ENCODE results near the gene PROSER2. TPM values are rescaled to one million over a fixed set of nuclear protein-coding genes. Genes with fewer than 3 reads are reported as not detected.

The PROSER2 gene, protein sequence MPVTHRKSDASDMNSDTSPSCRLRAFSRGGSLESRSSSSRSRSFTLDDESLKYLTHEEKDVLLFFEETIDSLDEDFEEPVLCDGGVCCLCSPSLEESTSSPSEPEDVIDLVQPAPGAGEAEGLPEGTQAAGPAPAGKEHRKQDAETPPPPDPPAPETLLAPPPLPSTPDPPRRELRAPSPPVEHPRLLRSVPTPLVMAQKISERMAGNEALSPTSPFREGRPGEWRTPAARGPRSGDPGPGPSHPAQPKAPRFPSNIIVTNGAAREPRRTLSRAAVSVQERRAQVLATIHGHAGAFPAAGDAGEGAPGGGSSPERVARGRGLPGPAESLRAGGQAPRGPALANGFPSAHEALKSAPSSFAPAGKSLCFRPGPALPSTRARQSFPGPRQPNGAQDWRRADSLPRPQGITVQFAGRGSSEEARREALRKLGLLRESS
- polyA plus RNA-seq (ENCODE audit: low read depth in 6 of 6) = under 1 TPM in 2 of 6 donors, not detected in 4; 0.31 to 0.59 TPM

DNA sequence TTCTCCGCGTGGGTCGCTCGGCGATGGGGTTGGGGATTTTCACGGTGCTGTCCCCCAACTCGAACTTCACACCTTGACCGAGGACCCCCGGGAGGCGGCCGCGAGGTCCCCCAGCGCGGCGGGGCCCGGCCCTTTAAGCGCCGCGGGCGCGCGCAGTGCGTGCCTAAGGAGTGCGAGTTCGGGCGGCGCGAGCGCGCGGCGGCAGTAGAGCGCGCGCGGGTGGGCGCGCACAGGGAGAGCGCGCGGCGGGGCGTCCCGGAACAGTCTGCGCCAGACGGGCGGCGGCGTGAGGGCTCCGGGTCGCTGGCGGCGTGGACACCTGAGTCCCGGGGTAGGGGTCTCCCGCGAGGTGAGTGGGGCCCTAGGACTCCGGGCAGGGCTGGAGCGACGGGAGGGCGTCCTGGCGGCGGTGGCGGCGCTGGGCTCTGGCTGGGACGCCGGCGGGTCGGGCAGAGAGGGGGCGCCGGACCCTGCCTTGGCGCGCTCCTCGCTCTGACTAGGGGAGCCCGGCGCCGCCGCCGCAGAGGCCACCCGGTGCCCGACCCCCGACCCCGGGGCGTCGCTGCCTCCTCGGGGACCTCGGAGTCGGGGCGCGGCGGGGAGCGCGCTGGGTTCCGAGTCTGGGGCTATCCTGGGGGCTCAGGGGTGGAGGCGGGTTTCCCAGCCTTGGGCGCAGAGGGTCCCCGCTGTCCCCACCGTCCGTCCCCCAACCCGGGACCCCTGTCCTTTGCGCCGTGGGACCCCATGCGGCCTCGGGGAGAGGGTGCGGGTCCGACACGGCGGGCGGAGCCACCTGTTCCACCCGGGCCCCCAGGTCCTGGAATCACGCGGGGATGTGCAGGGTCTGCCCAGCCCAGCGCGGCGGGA lies at the start of gene PROSER2:
Gene PROSER2, plus strand, starts transcription at position 235 of the 867 bp plus-strand sequence. CDS start 28,722 bp downstream, outside the sequence.
- H3K9me3 Mint-ChIP-seq = peaks cover 0 to 1% (median 0%) of the 10 kb centered on the region in 7 donors
- H3K27me3 Mint-ChIP-seq = peaks cover 48 to 54% (median 48%) of the 10 kb centered on the region in 3 donors
- H3K36me3 Mint-ChIP-seq = no peaks in the 10 kb centered on the region
- DNase-seq (peak; percentile 6), ATAC-seq (ENCODE audit: low read depth in 2 of 2) (peak; percentile 60 to 75)
- no peak within 1 kb of the TSS for H3K27ac Mint-ChIP-seq
- H3K4me1 Mint-ChIP-seq = peaks cover 6 to 13% (median 6%) of the 10 kb centered on the region in 3 donors
- peak within 1 kb of the TSS; percentile 12 to 75 (median 48) for H3K4me3 Mint-ChIP-seq

DNA sequence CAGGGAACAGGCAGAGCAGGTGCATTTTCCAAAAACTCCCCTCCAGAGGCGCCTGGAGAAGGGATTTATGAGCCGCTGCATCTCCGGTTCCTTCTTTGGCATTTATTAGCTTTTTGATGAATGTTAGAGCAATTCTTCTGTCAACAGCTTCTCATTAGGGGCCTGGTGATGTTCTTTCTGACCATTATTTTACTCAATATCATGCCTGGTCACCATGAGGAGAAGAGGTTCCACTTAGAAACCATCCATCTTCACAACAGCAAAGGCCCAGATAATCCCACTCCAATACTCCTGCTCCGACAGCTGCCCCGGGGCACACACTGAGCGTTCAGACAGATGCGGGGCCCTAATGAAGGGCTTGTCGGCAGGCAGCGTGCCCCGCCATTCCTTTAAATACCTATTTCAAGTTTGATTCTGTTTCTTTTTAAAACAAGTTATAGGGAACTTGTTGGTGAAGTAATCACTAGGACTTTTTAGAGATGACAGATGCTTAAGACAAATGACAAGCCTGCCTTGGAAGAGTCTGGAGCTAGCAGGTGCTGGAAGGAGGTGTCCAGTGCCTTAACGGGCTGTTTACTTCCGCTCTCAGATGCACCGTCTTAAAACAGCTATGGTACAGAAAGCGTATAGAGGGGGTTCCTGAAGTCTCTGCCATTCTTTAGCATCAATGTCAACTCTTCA lies 49.3 kb upstream of the PROSER2 start:
- ATAC-seq (ENCODE audit: low read depth in 2 of 2) (no peak), DNase-seq (no peak)
- no peak overlapping the region for H3K27ac Mint-ChIP-seq
- peaks cover 0 to 14% (median 2%) of the 10 kb centered on the region in 3 donors for H3K27me3 Mint-ChIP-seq
- no peak overlapping the region for H3K4me3 Mint-ChIP-seq
- peaks cover 0 to 3% (median 0%) of the 10 kb centered on the region in 7 donors for H3K9me3 Mint-ChIP-seq
- no peaks in the 10 kb centered on the region for H3K36me3 Mint-ChIP-seq
- no peaks in the 10 kb centered on the region for H3K4me1 Mint-ChIP-seq

DNA sequence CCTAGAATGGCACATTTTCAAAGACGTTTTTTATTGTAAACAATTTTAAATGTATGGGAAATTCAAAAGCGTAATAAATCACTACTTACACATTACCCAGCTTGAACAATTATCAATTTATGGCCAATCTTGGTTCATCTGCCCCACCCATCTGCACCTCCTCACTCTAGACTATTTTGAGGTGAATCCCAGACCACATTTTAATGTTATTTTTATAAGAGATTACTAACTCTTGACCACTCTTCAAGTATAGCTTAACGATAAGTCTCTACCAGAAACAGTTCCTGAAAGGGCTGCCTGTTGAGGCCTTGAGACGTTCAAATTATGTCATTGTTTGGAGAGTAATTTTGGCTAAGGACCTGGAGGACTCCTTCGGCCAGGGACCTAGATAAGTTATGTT lies 47.7 kb upstream of the PROSER2 start:
- Mint-ChIP-seq H3K36me3 (no peaks in the 10 kb centered on the region), H3K9me3 (peaks cover 0 to 3% (median 0%) of the 10 kb centered on the region in 7 donors), H3K4me3 (no peak overlapping the region), H3K27ac (no peak overlapping the region), H3K4me1 (no peaks in the 10 kb centered on the region), H3K27me3 (peaks cover 0 to 13% (median 4%) of the 10 kb centered on the region in 3 donors)
- no peak for ATAC-seq (ENCODE audit: low read depth in 2 of 2)
- no peak for DNase-seq

DNA sequence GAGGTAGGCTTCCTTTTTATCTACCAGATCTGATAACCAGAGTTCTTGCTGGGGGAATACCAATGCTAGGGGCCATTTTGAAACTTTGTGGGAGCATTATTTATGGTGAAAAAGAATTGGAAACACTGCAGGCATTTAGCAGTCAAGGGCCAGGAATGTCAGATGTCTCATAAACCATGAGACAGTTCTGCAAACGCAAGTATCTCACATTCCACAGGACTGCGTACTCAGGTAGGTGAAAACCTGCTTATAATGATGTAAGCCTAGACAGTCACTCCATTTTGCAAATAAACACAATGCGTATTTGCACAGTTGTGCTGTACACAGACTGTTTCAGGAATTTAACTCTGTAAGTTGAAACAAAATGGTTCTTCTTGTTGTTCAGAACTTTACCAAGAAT lies 47.1 kb upstream of the PROSER2 start:
- Mint-ChIP-seq H3K36me3 (no peaks in the 10 kb centered on the region), H3K4me3 (no peak overlapping the region), H3K9me3 (peaks cover 0 to 3% (median 0%) of the 10 kb centered on the region in 7 donors), H3K27ac (peak overlapping the region in 1 of 6 donors; percentile 75), H3K4me1 (no peaks in the 10 kb centered on the region), H3K27me3 (peaks cover 0 to 7% (median 4%) of the 10 kb centered on the region in 3 donors)
- no peak for ATAC-seq (ENCODE audit: low read depth in 2 of 2)
- no peak for DNase-seq

DNA sequence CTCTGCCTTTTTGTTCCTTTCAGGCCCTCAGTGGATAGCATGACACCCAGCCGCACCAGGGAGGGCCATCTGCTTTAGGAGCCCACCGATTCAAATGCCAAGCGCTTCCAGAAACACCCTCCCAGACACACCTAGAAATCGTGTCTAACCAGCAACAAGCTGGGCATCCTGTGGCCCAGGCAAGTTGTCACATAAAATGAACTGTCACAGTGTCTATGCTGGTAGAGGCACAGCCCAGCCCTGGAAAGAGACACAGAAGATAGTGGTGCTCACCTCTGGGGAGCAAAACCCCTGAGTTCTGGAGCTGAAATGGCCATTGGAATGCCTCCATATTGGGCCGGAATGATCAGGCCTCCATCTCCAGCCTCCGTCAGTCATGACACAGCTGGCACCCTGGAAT lies 42.0 kb upstream of the PROSER2 start:
- Mint-ChIP-seq H3K27ac (no peak overlapping the region), H3K4me3 (no peak overlapping the region), H3K27me3 (peaks cover 4 to 7% (median 5%) of the 10 kb centered on the region in 3 donors), H3K36me3 (no peaks in the 10 kb centered on the region), H3K9me3 (peaks cover 0 to 3% (median 0%) of the 10 kb centered on the region in 7 donors), H3K4me1 (peaks cover 0 to 4% (median 0%) of the 10 kb centered on the region in 3 donors)
- DNase-seq = no peak
- ATAC-seq (ENCODE audit: low read depth in 2 of 2) = no peak

DNA sequence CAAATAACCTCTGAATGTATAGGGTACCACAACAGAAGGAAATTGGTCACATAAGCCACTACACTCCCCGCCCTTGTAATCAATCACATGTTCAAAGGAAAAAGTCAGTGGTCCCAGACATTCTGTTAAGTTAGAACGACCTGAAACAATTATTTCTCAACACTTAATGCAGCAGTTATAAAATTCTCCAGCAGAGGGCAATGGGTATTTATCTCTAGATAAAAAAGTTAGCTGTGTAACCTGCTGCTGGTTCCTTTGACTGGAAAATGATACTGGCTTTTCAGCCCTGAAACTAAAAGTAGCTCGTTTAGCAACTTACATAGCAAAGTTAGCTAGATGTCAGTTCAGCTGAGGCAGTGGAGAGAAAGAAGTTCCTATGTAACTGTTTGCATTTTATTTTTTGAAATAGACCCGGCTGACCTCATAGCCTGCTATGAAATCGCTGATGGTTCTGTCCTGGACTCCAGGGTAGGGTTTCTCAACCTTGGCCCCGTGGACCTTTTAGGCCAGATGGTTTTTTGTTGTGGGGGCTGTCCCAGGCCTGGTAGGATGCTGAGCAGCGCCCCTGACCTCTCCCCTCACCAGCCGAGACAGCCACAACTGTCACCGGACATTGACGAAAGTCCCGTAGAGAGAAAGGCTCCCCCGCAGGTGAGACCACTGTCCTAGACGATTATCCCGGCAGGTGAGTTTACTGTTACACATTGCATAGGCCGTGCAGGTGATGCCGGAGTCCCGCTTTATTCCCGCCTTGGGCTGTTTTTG lies 40.2 kb upstream of the PROSER2 start:
- Mint-ChIP-seq H3K9me3 (peaks cover 0 to 2% (median 0%) of the 10 kb centered on the region in 7 donors), H3K27me3 (peaks cover 4 to 19% (median 12%) of the 10 kb centered on the region in 3 donors), H3K36me3 (no peaks in the 10 kb centered on the region), H3K27ac (no peak overlapping the region), H3K4me1 (peaks cover 0 to 4% (median 0%) of the 10 kb centered on the region in 3 donors), H3K4me3 (no peak overlapping the region)
- DNase-seq (peak; percentile 24), ATAC-seq (ENCODE audit: low read depth in 2 of 2) (peak; percentile 38 to 50)

DNA sequence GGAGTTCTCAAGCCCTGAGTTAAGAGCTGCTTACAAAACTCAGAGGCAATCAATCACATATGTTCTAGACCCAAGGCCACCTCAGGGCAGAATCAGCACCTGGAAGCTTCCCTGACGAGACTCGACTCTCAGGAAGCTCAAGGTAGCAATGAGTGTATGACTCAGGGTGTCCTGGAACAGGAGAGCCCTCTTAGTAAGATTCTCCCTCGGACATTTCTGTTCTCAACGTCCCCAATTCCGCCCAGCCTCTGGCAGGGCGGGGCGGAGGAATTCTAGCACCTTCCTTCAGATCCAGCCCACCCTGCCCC lies 39.6 kb upstream of the PROSER2 start:
- H3K9me3 Mint-ChIP-seq = peaks cover 0 to 2% (median 0%) of the 10 kb centered on the region in 7 donors
- H3K4me3 Mint-ChIP-seq = no peak overlapping the region
- H3K27ac Mint-ChIP-seq = no peak overlapping the region
- H3K4me1 Mint-ChIP-seq = peaks cover 0 to 4% (median 0%) of the 10 kb centered on the region in 3 donors
- no peak for ATAC-seq (ENCODE audit: low read depth in 2 of 2)
- DNase-seq = no peak
- no peaks in the 10 kb centered on the region for H3K36me3 Mint-ChIP-seq
- peaks cover 4 to 19% (median 12%) of the 10 kb centered on the region in 3 donors for H3K27me3 Mint-ChIP-seq

DNA sequence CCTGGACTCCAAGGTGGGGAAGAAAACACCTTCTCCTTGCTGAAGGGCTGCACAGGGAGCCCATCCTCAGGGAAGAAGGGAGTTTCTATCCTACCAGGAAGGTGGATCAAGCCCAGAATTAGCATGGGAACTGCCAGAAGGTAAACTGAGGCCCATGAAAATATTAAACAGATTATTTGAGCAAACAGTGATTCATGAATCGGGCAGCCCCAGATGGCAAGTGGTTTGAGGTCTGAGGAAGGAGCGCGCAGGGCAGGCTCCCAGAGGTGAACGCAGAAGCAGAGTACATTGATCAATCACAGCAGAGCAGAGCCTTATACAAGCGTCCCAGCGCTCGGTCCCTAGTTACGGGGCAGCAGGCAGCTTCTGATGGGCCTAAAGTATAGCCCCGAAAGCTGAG lies 35.8 kb upstream of the PROSER2 start:
- no peak for DNase-seq

DNA sequence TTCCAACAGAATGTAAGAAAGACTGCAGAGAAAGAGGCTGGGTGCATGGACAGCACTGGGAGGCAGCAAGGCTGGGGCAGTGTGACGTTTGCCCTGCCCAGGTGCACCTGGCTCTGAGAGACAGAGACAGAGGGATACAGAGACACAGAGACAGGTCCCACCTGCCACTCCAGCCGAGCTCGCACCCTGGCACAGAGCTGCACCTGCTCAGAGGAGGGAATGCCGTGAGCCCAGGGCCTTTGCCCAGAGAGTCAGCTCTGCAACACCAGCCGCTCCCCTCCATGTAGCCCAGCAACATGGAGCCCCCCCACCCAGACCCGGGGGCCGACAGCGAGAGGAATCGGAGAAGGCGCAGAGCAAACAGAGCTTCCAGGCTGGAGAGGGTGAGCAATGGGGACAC lies 35.3 kb upstream of the PROSER2 start:
- H3K27me3 Mint-ChIP-seq = peaks cover 7 to 23% (median 19%) of the 10 kb centered on the region in 3 donors
- H3K4me1 Mint-ChIP-seq = peaks cover 0 to 1% (median 0%) of the 10 kb centered on the region in 3 donors
- H3K36me3 Mint-ChIP-seq = no peaks in the 10 kb centered on the region
- ATAC-seq (ENCODE audit: low read depth in 2 of 2) = no peak
- H3K4me3 Mint-ChIP-seq = no peak overlapping the region
- no peaks in the 10 kb centered on the region for H3K9me3 Mint-ChIP-seq
- DNase-seq = no peak
- no peak overlapping the region for H3K27ac Mint-ChIP-seq

More for the DNA sequence above, 35.8 kb upstream of the PROSER2 start:
- H3K36me3 Mint-ChIP-seq = no peaks in the 10 kb centered on the region
- no peaks in the 10 kb centered on the region for H3K9me3 Mint-ChIP-seq
- H3K27me3 Mint-ChIP-seq = peaks cover 7 to 23% (median 19%) of the 10 kb centered on the region in 3 donors
- H3K4me3 Mint-ChIP-seq = no peak overlapping the region
- H3K4me1 Mint-ChIP-seq = peaks cover 0 to 4% (median 0%) of the 10 kb centered on the region in 3 donors
- H3K27ac Mint-ChIP-seq = no peak overlapping the region
- ATAC-seq (ENCODE audit: low read depth in 2 of 2) = no peak

DNA sequence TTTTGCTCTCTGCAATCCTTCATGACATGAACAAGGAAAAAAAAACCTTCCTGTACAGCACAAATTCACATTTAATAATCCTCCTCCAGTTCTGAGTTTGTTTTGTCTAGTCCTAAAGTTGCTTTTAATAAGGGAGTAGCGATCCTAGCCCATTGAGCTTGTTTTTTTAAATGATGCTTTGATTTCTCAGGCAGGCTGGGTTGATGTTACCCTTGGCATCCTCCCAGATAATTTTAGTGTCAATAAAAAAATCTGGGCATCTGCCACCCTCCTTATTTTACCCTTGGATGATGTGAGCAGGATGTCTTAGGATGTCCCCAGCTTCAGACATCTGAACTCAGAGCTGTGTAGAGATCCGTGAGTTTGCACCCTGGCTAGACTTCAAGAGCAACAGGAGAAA lies 33.9 kb upstream of the PROSER2 start:
- no peak for DNase-seq
- no peak for ATAC-seq (ENCODE audit: low read depth in 2 of 2)
- Mint-ChIP-seq H3K4me1 (no peaks in the 10 kb centered on the region), H3K4me3 (no peak overlapping the region), H3K27ac (no peak overlapping the region), H3K36me3 (no peaks in the 10 kb centered on the region), H3K9me3 (no peaks in the 10 kb centered on the region), H3K27me3 (peaks cover 7 to 19% (median 19%) of the 10 kb centered on the region in 3 donors)

DNA sequence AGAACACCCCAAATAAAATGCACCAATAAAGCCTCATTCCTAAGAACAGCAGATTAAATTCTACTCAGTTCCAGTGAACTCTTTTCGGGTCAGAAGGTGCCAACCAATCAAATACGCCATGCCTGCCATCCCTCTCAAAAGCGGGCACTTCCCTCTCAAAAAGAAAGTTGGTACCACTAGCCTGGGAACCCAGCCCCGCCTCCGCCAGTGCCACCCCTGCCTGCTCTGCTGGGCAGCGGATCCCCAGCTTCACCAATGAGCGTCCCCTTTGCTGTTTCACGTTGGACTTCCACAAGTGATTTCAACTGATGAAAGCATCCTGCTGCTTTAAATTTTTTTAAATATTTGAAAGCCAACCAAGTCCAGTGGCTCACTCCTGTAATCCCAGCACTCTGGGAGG lies 33.2 kb upstream of the PROSER2 start:
- Mint-ChIP-seq H3K36me3 (no peaks in the 10 kb centered on the region), H3K9me3 (no peaks in the 10 kb centered on the region), H3K4me3 (no peak overlapping the region), H3K27me3 (peaks cover 7 to 19% (median 19%) of the 10 kb centered on the region in 3 donors), H3K4me1 (no peaks in the 10 kb centered on the region), H3K27ac (peak overlapping the region in 1 of 6 donors; percentile 36)
- DNase-seq (no peak), ATAC-seq (ENCODE audit: low read depth in 2 of 2) (no peak)

DNA sequence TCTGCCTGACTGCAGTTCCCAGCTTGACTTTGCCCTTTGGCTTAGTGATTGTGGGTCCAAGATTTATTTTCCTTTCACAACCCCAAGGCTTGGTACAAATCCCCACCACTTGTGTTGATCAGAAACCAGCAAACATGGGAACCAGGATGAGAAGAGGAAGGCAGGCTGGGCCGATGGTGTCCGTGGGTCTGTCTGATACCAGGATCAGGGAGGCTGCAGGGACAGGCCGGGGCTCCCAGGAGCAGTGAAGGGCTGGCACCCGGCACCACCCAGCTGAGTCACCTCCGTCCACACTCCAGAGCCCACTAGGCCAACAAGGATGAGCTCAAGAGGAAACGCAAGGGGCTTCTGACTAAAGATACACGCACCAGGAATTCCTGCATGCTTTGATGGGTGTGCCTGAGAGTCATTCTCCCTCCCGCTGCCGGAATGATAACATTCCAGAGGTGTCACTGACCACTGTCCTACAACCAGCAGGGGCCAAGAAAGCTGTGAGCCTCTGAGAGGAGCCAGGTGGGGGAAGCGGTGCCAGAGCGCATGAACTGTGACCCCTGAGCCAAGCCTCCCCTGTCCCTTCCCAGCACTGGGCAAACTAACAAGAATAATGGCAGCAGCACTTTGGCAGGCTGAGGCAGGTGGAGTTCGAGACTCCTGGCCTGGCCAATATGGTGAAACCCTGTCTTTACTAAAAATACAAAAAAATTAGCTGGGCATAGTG lies 29.2 kb upstream of the PROSER2 start:
- H3K4me3 Mint-ChIP-seq = peak overlapping the region in 1 of 8 donors; percentile 50
- DNase-seq (no peak), ATAC-seq (ENCODE audit: low read depth in 2 of 2) (no peak)
- H3K4me1 Mint-ChIP-seq = peaks cover 3 to 5% (median 4%) of the 10 kb centered on the region in 3 donors
- H3K27me3 Mint-ChIP-seq = peaks cover 0 to 11% (median 7%) of the 10 kb centered on the region in 3 donors
- H3K27ac Mint-ChIP-seq = no peak overlapping the region
- no peaks in the 10 kb centered on the region for H3K36me3 Mint-ChIP-seq
- H3K9me3 Mint-ChIP-seq = no peaks in the 10 kb centered on the region

Data from naive B cell (primary cell).